HCT116 (cell line): Measurements from ENCODE around the gene ARL14EPL. TPM values are rescaled to one million over a fixed set of nuclear protein-coding genes. Genes with fewer than 3 reads are reported as not detected.

Experiments used
- ATAC-seq: fragments of 200-7000 bp; cut with Tn5 transposase; 2 replicates; pipeline ENCODE4 v1.9.1; 2020; ENCODE audit warnings: mild to moderate bottlenecking, moderate library complexity
- BruUV-seq: library from RNA; stranded (reverse); fragments of 400-500 nt; replicated peaks from 2 replicates; lab custom pipeline; 2021; lab: Mats Ljungman, UMichigan
- CTCF ChIA-PET: fragments of 300-600 bp; sonication (Branson Sonifier 250); formaldehyde crosslinking; loops from one replicate; lab custom pipeline; 2021; ENCODE audit warnings: antibody characterized with exemption; lab: Charles Lee
- POLR2A ChIA-PET: fragments of 300-600, 350-600 bp; sonication (Branson Sonifier 250); formaldehyde crosslinking; loops from one replicate; lab custom pipeline; 2021; ENCODE audit warnings: antibody characterized with exemption; lab: Charles Lee
- RAD21 ChIA-PET, 2 experiments: fragments of 300-600 bp; sonication (Branson Sonifier 250); formaldehyde crosslinking; loops; one replicate each; lab custom pipeline; 2023; ENCODE audit warnings: low total read pairs in 2 of 2; ENCODE audit not compliant: uncharacterized antibody in 2 of 2, unreplicated experiment in 2 of 2, low non-redundant PET in 1 of 2; lab: Charles Lee
- DNase-seq: peaks from one replicate; pipeline ENCODE4 v3.0.0-alpha.2; 2010; ENCODE audit warnings: low read depth, low spot score
- H2AFZ ChIP-seq: fragments of 200-600 bp; shearing (Covaris generic), sonication (generic); 2 replicates; pipeline ENCODE4 v1.6.1; 2017; ENCODE audit warnings: low read depth, mixed run types, mixed read lengths, antibody characterized with exemption, low read length; ENCODE audit not compliant: poor library complexity, severe bottlenecking
- H3K27ac ChIP-seq: 2 replicates; pipeline ENCODE4 v1.5.1; 2012; ENCODE audit warnings: low read depth, low read length
- H3K27me3 ChIP-seq: fragments of 200-600 bp; sonication (generic); 2 replicates; pipeline ENCODE4 v1.6.1; 2016; ENCODE audit warnings: mixed run types, low read length, mixed read lengths; ENCODE audit not compliant: insufficient read depth
- H3K36me3 ChIP-seq, 2 experiments: fragments of 200-500 bp in 1 of 2; fragments of 200-600 bp in 1 of 2; sonication (Bioruptor generic) in 1 of 2; sonication (generic) in 1 of 2; 2 replicates each; pipeline versions ENCODE4 v1.5.1 to v1.6.1; 2014 to 2016; ENCODE audit warnings: low read length in 2 of 2, inconsistent platforms in 1 of 2, mixed read lengths in 1 of 2, mixed run types in 1 of 2; ENCODE audit not compliant: insufficient read depth in 2 of 2, control insufficient read depth in 1 of 2
- H3K4me1 ChIP-seq, 2 experiments: fragments of 200-600 bp in 1 of 2; sonication (generic) in 1 of 2; 2 replicates each; pipeline versions ENCODE4 v1.5.1 to v1.6.1; 2012 to 2017; ENCODE audit warnings: low read length in 2 of 2, inconsistent platforms in 1 of 2, mild to moderate bottlenecking in 1 of 2, mixed read lengths in 1 of 2, mixed run types in 1 of 2, moderate library complexity in 1 of 2; ENCODE audit not compliant: insufficient read depth in 2 of 2, control insufficient read depth in 1 of 2
- H3K4me2 ChIP-seq: fragments of 200-600 bp; sonication (generic); 2 replicates; pipeline ENCODE4 v1.6.1; 2017; ENCODE audit warnings: mixed run types, low read length, mixed read lengths
- H3K4me3 ChIP-seq, 2 experiments: fragments of 200-600 bp in 1 of 2; sonication (generic) in 1 of 2; replicated peaks in 1 of 2; 2 replicates each; pipeline ENCODE4 v1.5.1; 2011 to 2016; ENCODE audit warnings: low read length in 2 of 2, control low read depth in 1 of 2, low read depth in 1 of 2, mild to moderate bottlenecking in 1 of 2, mixed read lengths in 1 of 2, mixed run types in 1 of 2
- H3K79me2 ChIP-seq: fragments of 200-600 bp; sonication (generic); 2 replicates; pipeline ENCODE4 v1.6.1; 2017; ENCODE audit warnings: mild to moderate bottlenecking, mixed run types, low read length, moderate library complexity, mixed read lengths; ENCODE audit not compliant: insufficient read depth
- H3K9ac ChIP-seq: fragments of 200-600 bp; sonication (generic); 2 replicates; pipeline ENCODE4 v1.6.1; 2016; ENCODE audit warnings: low read length, mixed read lengths
- H3K9me2 ChIP-seq: fragments of 200-600 bp; sonication (generic), shearing (Covaris generic); 2 replicates; pipeline ENCODE4 v1.6.1; 2017; ENCODE audit warnings: mixed run types, mild to moderate bottlenecking, moderate library complexity; ENCODE audit not compliant: insufficient read depth
- H3K9me3 ChIP-seq, 2 experiments: fragments of 200-500 bp in 1 of 2; fragments of 200-600 bp in 1 of 2; sonication (Bioruptor generic) in 1 of 2; sonication (generic) in 1 of 2; 2 replicates each; pipeline ENCODE4 v1.6.1; 2014 to 2017; ENCODE audit warnings: low read length in 2 of 2, mixed read lengths in 2 of 2, inconsistent platforms in 1 of 2, low read depth in 1 of 2, mild to moderate bottlenecking in 1 of 2, mixed run types in 1 of 2, moderate library complexity in 1 of 2; ENCODE audit not compliant: control insufficient read depth in 1 of 2, insufficient read depth in 1 of 2
- H4K20me1 ChIP-seq: fragments of 200-600 bp; sonication (generic), shearing (Covaris generic); 2 replicates; pipeline ENCODE4 v1.6.1; 2017; ENCODE audit warnings: mixed run types, mild to moderate bottlenecking, moderate library complexity; ENCODE audit not compliant: insufficient read depth
- CEBPB ChIP-seq: IDR thresholded peaks from 2 replicates; pipeline ENCODE4 v1.6.1; 2012; ENCODE audit warnings: low read depth
- CTCF ChIP-seq, 3 experiments: fragments of 200-600 bp in 1 of 3; sonication (generic) in 1 of 3; IDR thresholded peaks in 2 of 3; conservative IDR thresholded peaks in 1 of 3; 2 replicates each; pipeline ENCODE4 v1.5.1; 2012 to 2017; ENCODE audit warnings: low read depth in 2 of 3, low read length in 2 of 3, antibody characterized with exemption in 1 of 3, borderline replicate concordance in 1 of 3, control low read depth in 1 of 3, mild to moderate bottlenecking in 1 of 3, mixed read lengths in 1 of 3, mixed run types in 1 of 3, moderate library complexity in 1 of 3; ENCODE audit not compliant: insufficient read depth in 1 of 3
- EGR1 ChIP-seq: IDR thresholded peaks from 2 replicates; pipeline ENCODE4 v1.6.1; 2012; ENCODE audit warnings: low read depth
- FOSL1 ChIP-seq: IDR thresholded peaks from 2 replicates; pipeline ENCODE4 v1.6.1; 2012; ENCODE audit warnings: low read depth
- MAX ChIP-seq: IDR thresholded peaks from 2 replicates; pipeline ENCODE4 v1.6.1; 2012
- POLR2A ChIP-seq: IDR thresholded peaks from 2 replicates; pipeline ENCODE4 v1.7.0; 2011; ENCODE audit warnings: borderline replicate concordance; ENCODE audit not compliant: insufficient read depth, insufficient read length; ENCODE audit errors: extremely low read depth
- POLR2AphosphoS5 ChIP-seq: IDR thresholded peaks from 2 replicates; pipeline ENCODE4 v1.6.1; 2011; ENCODE audit warnings: mild to moderate bottlenecking, low read depth, low read length, moderate library complexity
- RAD21 ChIP-seq: IDR thresholded peaks from 2 replicates; pipeline ENCODE4 v1.6.1; 2012; ENCODE audit warnings: low read depth, mild to moderate bottlenecking
- REST ChIP-seq: IDR thresholded peaks from 2 replicates; pipeline ENCODE4 v1.6.1; 2012; ENCODE audit warnings: low read depth
- TCF7L2 ChIP-seq: IDR thresholded peaks from 2 replicates; pipeline ENCODE4 v1.7.0; 2011; ENCODE audit warnings: borderline replicate concordance, inconsistent platforms; ENCODE audit not compliant: insufficient read depth, insufficient read length; ENCODE audit errors: extremely low read depth
- YY1 ChIP-seq: IDR thresholded peaks from 2 replicates; pipeline ENCODE4 v1.6.1; 2011; ENCODE audit warnings: low read length, low read depth, moderate library complexity, mild to moderate bottlenecking; ENCODE audit not compliant: insufficient replicate concordance; ENCODE audit errors: extremely low read depth
- ZNF274 ChIP-seq: fragments of 200-500 bp; sonication (Bioruptor generic); IDR thresholded peaks from 2 replicates; pipeline ENCODE4 v1.6.1; 2014; ENCODE audit warnings: mild to moderate bottlenecking, low read depth, low read length, inconsistent platforms
- intact Hi-C: fragments of 100-400 bp; cut with micrococcal nuclease; formaldehyde crosslinking; loops from 2 replicates; pipeline ENCODE4 v1.10.0; 2022
- total RNA-seq: library from RNA; stranded (reverse); gene quantifications from one replicate; pipeline ENCODE4 v1.2.1, GENCODE V29; 2021; ENCODE audit not compliant: unreplicated experiment
- TF ChIP-seq, protein P1 (sequence below): IDR thresholded peaks from 2 replicates; pipeline ENCODE4 v1.6.1; 2011; ENCODE audit warnings: mild to moderate bottlenecking, low read length, moderate library complexity; ENCODE audit not compliant: insufficient replicate concordance; ENCODE audit errors: extremely low read depth
- TF ChIP-seq, protein P2 (sequence below): IDR thresholded peaks from 2 replicates; pipeline ENCODE4 v1.6.1; 2012

ARL14EPL gene
- total RNA-seq, 1 experiment from 2014 or later = 22.9 TPM

- H3K4me2 ChIP-seq = no peak overlapping the region
- no peaks in the 10 kb centered on the region for H3K9me3 ChIP-seq
- CTCF ChIA-PET = no interaction called here
- no peaks in the 10 kb centered on the region for H3K27me3 ChIP-seq
- H3K27ac ChIP-seq = no peak overlapping the region
- H3K4me3 ChIP-seq = no peak overlapping the region
- no peaks in the 10 kb centered on the region for H4K20me1 ChIP-seq
- intact Hi-C loops = no loop called here
- H3K4me1 ChIP-seq = peaks cover 7 to 40% of the 10 kb centered on the region in 2 experiments
- peaks cover 71% of the 10 kb centered on the region for H3K79me2 ChIP-seq
- ATAC-seq = no peak
- no TSS peak for BruUV-seq
- no peaks in the 10 kb centered on the region for H3K9me2 ChIP-seq
- TF ChIP-seq TCF7L2 (no peak), CEBPB (no peak), RAD21 (no peak), EGR1 (no peak), POLR2A (no peak), YY1 (no peak), REST (no peak), MAX (no peak), CTCF (IDR thresholded peaks at IDR 0.05 in 2 of 3, conservative IDR thresholded peaks at IDR 0.05 in 1 of 3; ENCODE audit: borderline replicate concordance in 1 of 3, insufficient read depth in 1 of 3, low read depth in 2 of 3, low read length in 2 of 3) (no peak), FOSL1 (no peak), POLR2AphosphoS5 (no peak), ZNF274 (no peak)
- TF ChIP-seq, protein P1, sequence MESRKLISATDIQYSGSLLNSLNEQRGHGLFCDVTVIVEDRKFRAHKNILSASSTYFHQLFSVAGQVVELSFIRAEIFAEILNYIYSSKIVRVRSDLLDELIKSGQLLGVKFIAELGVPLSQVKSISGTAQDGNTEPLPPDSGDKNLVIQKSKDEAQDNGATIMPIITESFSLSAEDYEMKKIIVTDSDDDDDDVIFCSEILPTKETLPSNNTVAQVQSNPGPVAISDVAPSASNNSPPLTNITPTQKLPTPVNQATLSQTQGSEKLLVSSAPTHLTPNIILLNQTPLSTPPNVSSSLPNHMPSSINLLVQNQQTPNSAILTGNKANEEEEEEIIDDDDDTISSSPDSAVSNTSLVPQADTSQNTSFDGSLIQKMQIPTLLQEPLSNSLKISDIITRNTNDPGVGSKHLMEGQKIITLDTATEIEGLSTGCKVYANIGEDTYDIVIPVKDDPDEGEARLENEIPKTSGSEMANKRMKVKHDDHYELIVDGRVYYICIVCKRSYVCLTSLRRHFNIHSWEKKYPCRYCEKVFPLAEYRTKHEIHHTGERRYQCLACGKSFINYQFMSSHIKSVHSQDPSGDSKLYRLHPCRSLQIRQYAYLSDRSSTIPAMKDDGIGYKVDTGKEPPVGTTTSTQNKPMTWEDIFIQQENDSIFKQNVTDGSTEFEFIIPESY = no peak
- TF ChIP-seq, protein P2, sequence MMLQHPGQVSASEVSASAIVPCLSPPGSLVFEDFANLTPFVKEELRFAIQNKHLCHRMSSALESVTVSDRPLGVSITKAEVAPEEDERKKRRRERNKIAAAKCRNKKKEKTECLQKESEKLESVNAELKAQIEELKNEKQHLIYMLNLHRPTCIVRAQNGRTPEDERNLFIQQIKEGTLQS = no peak
- RAD21 ChIA-PET = no interaction called here
- H2AFZ ChIP-seq = no peak overlapping the region
- POLR2A ChIA-PET = no interaction called here
- DNase-seq = no peak
- peaks cover 2 to 17% of the 10 kb centered on the region in 2 experiments; a peak in 3 of 4 replicates for H3K36me3 ChIP-seq
- no peak overlapping the region for H3K9ac ChIP-seq
These were observed 55.8 kb downstream of the ARL14EPL start for GRCh38 chr5:116088062-116088461.
